Activated naive CD8-positive, alpha-beta T cell (primary cell): Measurements from ENCODE around the gene C8G.

Source experiments
- H3K27ac Mint-ChIP-seq: one replicate; pipeline ENCODE4 v1.8.0; 2021; ENCODE audit warnings: mixed read lengths
- H3K27me3 Mint-ChIP-seq: one replicate; pipeline ENCODE4 v1.8.0; 2021; ENCODE audit warnings: mixed read lengths
- H3K36me3 Mint-ChIP-seq: one replicate; pipeline ENCODE4 v1.8.0; 2021; ENCODE audit warnings: mixed read lengths
- H3K4me1 Mint-ChIP-seq: one replicate; pipeline ENCODE4 v1.8.0; 2021; ENCODE audit warnings: low read depth, mixed read lengths
- H3K4me3 Mint-ChIP-seq: one replicate; pipeline ENCODE4 v1.8.0; 2021; ENCODE audit warnings: mild to moderate bottlenecking, mixed read lengths
- H3K9me3 Mint-ChIP-seq: one replicate; pipeline ENCODE4 v1.8.0; 2021; ENCODE audit warnings: low read depth, mixed read lengths

Gene C8G

DNA sequence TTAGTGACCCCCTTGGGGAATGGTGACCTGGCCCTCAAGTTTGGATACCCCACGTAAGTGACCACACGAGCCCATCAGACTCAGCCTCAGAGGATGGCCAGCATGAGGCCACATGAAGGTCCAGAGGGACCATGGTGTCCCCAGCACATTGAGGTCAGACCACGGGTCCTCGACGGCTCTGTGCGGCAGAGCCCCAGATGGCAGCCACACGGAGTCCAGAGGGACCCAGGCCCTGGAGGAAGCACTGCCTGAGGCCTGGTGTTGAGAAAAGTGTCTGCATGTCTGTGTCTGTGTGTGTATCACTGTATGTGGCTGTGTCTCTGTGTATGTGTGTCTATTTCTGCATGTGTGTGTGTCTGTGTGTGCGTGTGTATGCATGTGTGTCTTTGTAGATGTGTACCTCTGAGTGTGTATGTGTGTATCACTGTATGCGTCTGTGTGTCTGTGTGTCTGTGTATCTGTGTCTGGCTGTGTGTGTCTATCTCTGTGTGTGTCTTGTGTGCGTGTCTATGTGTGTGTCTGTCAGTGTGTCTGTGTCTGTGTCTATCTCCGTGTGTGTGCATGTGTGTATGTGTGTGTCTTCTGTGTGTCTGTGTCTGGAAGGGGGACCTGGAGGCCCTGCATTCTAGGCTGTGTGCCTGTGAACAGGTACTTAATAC lies 38.7 kb downstream of the C8G start:
- peaks cover 5% of the 10 kb centered on the region for H3K4me1 Mint-ChIP-seq
- H3K27me3 Mint-ChIP-seq = peaks cover 10% of the 10 kb centered on the region
- no peaks in the 10 kb centered on the region for H3K36me3 Mint-ChIP-seq
- peak overlapping the region; percentile 19 for H3K4me3 Mint-ChIP-seq
- H3K9me3 Mint-ChIP-seq = no peaks in the 10 kb centered on the region
- H3K27ac Mint-ChIP-seq = no peak overlapping the region

DNA sequence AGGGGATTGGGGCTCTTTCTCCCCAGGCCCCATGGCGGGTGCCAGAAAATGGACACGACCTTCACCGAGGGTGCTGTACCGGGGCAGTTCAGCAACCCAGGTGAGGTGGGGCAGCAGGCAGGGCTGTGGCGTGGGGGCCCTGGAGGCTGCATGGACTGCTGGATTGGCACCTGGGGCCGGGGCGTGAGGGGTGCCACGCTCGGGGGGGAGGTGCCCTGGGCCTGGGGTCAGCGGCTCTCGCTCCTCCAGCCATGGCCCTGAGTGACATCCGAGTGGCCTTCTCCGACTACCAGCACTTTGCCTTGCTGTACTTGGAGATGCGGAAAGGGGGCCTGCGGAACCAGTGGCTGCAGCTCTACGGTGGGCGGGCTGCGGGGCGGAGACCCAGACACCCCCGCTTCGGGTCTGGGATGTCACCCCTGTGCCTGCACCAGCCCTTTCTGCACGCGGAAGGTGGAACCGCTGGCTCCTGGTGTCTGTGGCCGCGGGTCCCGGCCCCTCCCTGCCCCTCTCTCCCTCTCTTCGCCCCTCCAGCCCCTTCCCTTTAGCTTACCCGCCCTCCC lies 39.5 kb downstream of the C8G start:
- Mint-ChIP-seq H3K4me1 (peaks cover 5% of the 10 kb centered on the region), H3K9me3 (no peaks in the 10 kb centered on the region), H3K27me3 (peaks cover 10% of the 10 kb centered on the region), H3K36me3 (no peaks in the 10 kb centered on the region), H3K27ac (no peak overlapping the region), H3K4me3 (peak overlapping the region; percentile 10)

DNA sequence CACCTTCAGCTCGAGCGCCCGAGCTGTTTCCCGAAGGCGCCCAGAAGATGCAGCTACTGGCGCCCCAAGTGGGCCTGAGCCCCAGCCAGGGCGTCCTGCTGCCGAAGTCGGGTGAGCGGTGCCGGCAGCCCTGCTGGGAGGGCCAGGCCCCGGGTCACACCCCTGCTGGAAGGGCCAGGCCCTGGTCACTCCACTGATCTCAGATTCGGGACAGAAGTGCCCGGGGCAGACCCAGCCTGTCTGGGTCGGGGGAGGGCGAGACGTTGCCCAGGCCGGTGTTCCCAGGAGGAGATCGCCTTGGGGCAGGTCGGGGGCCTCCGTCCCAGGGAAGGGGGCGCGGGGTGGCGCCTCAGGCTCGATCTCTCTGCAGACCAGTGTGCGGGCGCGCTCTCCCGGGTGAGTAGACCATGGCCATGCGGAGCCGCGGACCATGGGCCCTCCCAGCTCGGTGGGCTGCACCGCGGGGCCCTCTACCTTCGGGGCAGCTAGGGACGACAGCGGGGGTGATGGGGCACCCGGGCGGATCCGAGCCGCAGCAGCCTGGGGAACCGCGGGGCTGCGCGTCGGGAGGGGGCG lies 40.1 kb downstream of the C8G start:
- Mint-ChIP-seq H3K27ac (no peak overlapping the region), H3K4me1 (peaks cover 5% of the 10 kb centered on the region), H3K9me3 (no peaks in the 10 kb centered on the region), H3K36me3 (no peaks in the 10 kb centered on the region), H3K27me3 (peaks cover 10% of the 10 kb centered on the region), H3K4me3 (no peak overlapping the region)

DNA sequence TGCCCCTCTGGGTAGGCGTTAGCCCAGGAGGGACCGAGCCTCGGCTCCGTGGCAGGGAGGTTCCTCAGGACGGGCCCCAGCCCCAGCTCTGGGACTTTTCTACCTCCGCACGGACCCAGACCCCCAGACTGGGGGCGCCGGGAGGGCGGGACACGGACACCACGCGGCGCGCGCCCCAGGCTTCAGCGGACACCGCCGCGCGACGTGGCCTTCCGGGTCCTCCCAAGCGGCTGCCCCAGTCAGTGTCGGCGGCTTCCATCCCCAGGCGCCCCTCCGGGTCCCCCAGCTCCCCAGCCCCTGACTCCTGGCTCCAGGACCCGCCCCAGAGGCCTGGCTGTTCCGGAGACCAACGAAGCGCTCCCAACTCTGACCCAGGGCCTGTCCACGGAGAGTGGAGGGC lies 40.8 kb downstream of the C8G start:
- Mint-ChIP-seq H3K36me3 (no peaks in the 10 kb centered on the region), H3K4me1 (peaks cover 3% of the 10 kb centered on the region), H3K4me3 (no peak overlapping the region), H3K9me3 (no peaks in the 10 kb centered on the region), H3K27ac (no peak overlapping the region), H3K27me3 (peaks cover 7% of the 10 kb centered on the region)

DNA sequence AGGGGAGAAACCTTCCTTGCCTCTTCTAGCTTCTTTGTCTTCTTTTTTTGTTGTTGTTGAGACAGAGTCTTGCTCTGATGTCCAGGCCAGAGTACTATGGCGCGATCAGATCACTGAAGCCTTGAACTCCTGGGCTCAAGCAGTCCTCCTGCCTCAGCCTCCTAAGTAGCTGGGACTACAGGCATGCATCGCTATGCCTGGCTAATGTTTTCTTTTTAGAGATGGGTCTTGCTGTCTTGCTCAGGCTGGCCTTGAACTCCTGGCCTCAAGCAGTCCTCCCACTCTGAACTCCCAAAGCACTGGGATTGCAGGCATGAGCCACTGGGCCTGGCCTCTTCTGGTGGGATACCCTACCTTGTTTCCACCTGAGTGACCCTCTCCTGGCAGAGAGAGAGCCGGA lies 43.8 kb downstream of the C8G start:
- H3K4me3 Mint-ChIP-seq = no peak overlapping the region
- H3K4me1 Mint-ChIP-seq = peaks cover 14% of the 10 kb centered on the region
- no peak overlapping the region for H3K27ac Mint-ChIP-seq
- H3K27me3 Mint-ChIP-seq = peaks cover 5% of the 10 kb centered on the region
- no peaks in the 10 kb centered on the region for H3K9me3 Mint-ChIP-seq
- no peaks in the 10 kb centered on the region for H3K36me3 Mint-ChIP-seq

DNA sequence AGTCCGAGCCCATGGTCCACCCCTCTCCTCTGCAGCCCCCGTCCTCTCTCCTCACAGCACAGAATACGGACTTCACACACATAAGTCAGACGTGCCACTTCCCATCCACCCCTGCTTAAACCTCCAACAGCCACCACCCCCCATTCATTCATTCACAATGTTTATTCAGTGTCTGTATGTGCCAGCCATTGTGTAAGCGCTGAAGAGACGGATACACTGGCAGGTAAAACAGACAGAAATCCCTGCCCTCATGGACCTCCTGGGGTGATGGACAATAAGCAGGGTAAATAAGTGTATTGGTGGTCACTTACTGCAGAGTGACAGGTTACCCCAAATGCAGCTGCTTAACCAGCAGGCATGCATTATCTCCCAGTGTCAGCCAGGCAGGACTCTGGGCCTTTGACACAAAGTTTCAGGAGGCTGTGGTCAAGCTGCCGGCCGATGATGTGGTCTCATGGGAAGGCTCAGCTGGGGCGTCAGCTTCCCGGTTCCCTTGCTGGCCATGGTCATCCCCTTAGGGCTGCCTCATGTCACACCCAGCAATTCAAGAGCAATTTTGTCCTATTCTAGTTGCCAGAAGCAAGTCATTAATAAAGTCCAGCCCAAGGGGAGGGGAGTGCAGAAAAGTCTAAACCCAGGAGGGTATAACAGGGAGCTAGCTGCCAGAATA lies 45.3 kb downstream of the C8G start:
- peak overlapping the region; percentile 35 for H3K27ac Mint-ChIP-seq
- no peaks in the 10 kb centered on the region for H3K9me3 Mint-ChIP-seq
- H3K4me1 Mint-ChIP-seq = peaks cover 13% of the 10 kb centered on the region
- peaks cover 3% of the 10 kb centered on the region for H3K27me3 Mint-ChIP-seq
- H3K4me3 Mint-ChIP-seq = peak overlapping the region; percentile 81
- no peaks in the 10 kb centered on the region for H3K36me3 Mint-ChIP-seq

DNA sequence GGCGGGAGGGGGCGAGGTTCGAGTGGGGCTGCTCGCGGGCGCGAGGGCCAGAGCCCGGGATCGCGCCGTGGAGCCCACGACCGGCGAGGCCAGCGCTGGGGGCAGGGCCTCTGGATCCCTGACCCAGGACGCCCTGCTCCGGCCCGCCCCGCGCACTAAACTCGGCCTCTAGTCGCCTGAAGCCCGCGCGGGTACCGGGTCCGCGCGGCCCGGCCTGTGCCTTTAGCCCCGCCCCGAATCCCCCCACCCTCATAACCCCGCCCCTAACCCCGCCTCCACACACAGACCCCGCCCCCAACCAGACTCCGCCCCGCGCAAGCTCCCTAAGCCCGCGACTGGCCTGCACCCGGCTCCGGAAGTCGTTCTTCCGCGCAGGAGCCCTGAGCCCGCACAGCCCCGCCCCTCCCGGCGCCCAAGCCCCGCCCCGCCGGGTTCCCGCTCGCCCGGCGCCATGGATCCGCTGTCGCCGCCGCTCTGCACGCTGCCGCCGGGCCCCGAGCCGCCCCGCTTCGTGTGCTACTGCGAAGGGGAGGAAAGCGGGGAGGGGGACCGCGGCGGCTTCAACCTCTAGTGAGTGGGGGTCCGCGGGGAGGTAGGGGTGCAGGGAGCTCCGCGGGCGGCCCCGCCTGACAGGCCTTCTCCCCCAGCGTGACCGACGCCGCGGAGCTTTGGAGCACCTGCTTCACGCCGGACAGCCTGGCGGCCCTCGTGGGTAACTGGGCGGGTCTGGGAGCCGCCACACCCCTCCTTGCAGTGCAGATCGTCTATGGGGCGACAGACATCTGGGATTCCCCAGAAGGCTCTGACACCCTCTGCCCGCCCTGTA lies 47.2 kb downstream of the C8G start, which contains the start of gene PAXX:
Gene PAXX, plus strand, starts transcription at position 430 of the 826 bp plus-strand sequence. Its CDS starts 22 bp downstream, at position 452.
- peaks cover 18% of the 10 kb centered on the region for H3K4me1 Mint-ChIP-seq
- peak within 1 kb of the TSS; percentile 88 for H3K27ac Mint-ChIP-seq
- H3K4me3 Mint-ChIP-seq = peak within 1 kb of the TSS; percentile 88
- H3K36me3 Mint-ChIP-seq = no peaks in the 10 kb centered on the region
- H3K27me3 Mint-ChIP-seq = no peaks in the 10 kb centered on the region
- H3K9me3 Mint-ChIP-seq = no peaks in the 10 kb centered on the region

DNA sequence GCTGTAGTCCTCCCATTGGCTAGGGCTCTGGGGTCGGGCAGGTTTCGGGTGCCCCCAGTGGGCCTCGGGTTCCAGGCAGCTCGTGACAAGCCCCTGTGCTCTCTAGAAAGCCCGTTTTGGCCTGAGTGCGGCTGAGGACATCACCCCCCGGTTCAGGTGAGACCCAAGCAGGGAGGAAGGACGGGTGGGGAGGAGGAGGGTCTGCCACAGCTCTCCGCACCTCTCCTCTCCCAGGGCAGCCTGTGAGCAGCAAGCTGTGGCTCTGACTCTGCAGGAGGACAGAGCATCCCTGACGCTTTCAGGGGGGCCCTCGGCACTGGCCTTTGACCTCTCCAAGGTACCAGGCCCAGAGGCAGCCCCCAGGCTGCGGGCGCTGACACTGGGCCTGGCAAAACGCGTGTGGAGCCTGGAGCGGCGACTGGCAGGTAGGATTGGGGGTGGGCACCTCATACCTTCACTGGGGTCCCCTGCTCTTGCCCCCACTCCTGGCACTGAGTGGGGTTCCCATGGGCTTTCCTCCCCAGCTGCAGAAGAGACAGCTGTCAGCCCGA lies 47.9 kb downstream of the C8G start:
- Mint-ChIP-seq H3K4me1 (peaks cover 24% of the 10 kb centered on the region), H3K36me3 (no peaks in the 10 kb centered on the region), H3K27ac (peak overlapping the region; percentile 88), H3K4me3 (peak overlapping the region; percentile 88), H3K27me3 (no peaks in the 10 kb centered on the region), H3K9me3 (no peaks in the 10 kb centered on the region)

DNA sequence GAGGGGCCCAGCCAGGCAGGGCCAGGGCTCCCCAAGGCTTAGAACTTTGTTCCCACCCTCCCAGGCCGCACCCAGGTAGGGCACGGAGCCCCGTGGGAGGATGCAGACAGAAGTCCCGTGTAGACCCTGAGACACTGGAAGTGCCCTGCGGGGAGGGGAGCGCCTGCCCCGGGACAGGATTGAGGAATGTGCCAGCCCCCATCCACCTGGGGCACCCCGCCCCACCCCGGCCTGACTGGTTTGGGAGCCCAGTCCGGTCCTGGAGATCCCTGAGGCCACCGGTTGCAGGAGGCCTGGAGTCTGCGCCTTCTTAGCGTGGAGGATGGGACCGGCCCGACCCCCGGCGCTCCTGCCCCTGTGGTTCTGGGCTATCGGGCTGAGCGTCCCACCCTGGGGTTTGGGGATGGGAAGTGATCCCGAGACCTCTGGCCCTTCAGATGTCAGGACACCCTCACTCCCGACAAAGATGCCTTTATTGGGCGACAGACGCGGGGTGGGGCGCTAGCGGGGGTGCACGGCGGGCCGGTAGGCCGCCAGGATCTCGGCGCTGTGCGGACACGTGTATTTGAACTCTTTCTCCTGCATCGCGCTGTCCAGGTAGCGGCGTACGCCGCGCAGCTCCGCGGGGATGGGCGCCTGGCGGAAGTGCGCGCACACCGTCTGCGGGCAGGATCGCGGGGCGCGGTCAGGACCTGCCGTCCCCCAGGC lies 49.3 kb downstream of the C8G start:
- peaks cover 28% of the 10 kb centered on the region for H3K4me1 Mint-ChIP-seq
- H3K27me3 Mint-ChIP-seq = no peaks in the 10 kb centered on the region
- H3K27ac Mint-ChIP-seq = no peak overlapping the region
- no peaks in the 10 kb centered on the region for H3K9me3 Mint-ChIP-seq
- H3K36me3 Mint-ChIP-seq = no peaks in the 10 kb centered on the region
- H3K4me3 Mint-ChIP-seq = no peak overlapping the region

DNA sequence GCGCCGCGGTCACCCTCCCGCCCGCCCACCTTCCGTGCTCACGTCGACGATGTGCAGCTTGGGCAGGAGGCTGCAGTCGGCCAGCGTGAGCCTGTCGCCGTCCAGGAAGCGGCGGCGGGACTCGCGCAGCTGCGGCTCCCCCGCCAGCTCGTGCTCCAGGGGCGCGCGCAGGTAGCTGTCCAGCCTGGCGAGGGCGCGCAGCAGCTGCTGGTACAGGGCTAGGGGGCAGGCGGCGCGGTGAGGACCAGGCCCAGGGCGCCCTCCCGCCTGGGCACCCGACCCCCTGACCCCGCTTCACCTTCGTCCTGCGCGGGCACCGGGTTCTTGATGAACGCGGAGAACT lies 49.8 kb downstream of the C8G start:
- H3K4me3 Mint-ChIP-seq = no peak overlapping the region
- no peaks in the 10 kb centered on the region for H3K9me3 Mint-ChIP-seq
- H3K27ac Mint-ChIP-seq = no peak overlapping the region
- no peaks in the 10 kb centered on the region for H3K27me3 Mint-ChIP-seq
- H3K36me3 Mint-ChIP-seq = no peaks in the 10 kb centered on the region
- H3K4me1 Mint-ChIP-seq = peaks cover 28% of the 10 kb centered on the region

DNA sequence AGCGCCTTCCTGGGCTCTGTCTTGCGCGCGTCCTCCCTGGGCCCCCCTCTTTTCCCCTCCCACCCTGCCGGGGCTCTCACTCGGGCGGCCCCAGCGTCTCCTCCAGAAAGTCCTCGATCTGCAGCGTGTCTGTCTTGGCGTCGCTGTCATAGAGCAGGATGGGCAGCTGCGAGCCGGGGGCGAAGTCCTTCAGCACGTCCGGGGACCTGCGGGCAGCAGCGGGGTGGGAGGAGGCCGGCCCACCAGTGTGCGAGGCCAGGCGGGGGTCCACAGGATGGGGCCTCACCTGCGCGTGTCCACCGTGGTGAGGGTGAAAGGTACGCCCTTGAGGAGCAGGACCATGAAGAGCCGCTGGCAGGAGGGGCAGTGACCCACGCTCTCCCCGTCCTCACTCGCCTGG lies 50.3 kb downstream of the C8G start:
- Mint-ChIP-seq H3K4me3 (no peak overlapping the region), H3K4me1 (peaks cover 33% of the 10 kb centered on the region), H3K36me3 (no peaks in the 10 kb centered on the region), H3K9me3 (no peaks in the 10 kb centered on the region), H3K27me3 (no peaks in the 10 kb centered on the region), H3K27ac (no peak overlapping the region)

DNA sequence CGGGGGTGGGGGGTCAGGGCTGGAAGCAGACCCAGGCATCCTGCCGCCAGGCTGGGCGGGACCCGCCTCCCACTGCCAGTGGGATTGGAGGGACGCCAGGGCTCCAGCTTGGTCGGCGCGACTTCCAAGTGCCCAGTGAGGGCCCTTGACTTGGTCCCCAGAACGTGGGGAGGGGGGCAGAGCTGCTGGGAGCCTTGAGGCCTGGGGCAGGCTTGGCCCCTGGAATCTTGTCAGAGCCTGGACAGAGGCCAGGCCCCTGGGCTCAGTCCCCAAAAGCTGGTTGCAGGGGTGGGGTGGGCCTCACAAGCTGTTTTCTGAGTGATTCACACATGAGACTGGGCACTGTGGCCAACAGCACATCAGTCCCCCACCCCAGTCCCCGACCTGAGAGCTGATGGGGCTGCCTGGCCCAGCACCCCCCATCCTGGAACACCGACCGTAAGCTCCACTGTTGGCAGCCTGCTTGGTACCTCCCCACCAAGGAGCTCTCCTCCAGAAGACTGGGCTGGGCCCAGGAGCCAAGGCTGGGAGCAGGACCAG lies 50.8 kb downstream of the C8G start:
- H3K4me1 Mint-ChIP-seq = peaks cover 37% of the 10 kb centered on the region

More for the DNA sequence above, 50.8 kb downstream of the C8G start:
- Mint-ChIP-seq H3K36me3 (no peaks in the 10 kb centered on the region), H3K27ac (peak overlapping the region; percentile 10), H3K27me3 (no peaks in the 10 kb centered on the region), H3K9me3 (no peaks in the 10 kb centered on the region), H3K4me3 (peak overlapping the region; percentile 69)
